Endothelial cell of umbilical vein (primary cell): ENCODE results near the gene RNF169.

Source experiments
- CTCF ChIP-seq, 2 donors: IDR thresholded peaks; 1 replicate in 1 of 2; 2 replicates in 1 of 2; pipeline ENCODE4 v1.5.1; 2011; ENCODE audit warnings: low read length in 2 of 2, mild to moderate bottlenecking in 2 of 2, moderate library complexity in 2 of 2, control low read depth in 1 of 2, inconsistent platforms in 1 of 2, low read depth in 1 of 2; ENCODE audit not compliant: insufficient read depth in 1 of 2; ENCODE audit errors: extremely low read depth in 1 of 2
- EZH2 ChIP-seq: IDR thresholded peaks from 2 replicates; pipeline ENCODE4 v1.6.1; 2012; ENCODE audit warnings: borderline replicate concordance, low read depth, mild to moderate bottlenecking, moderate library complexity, low read length, inconsistent platforms; ENCODE audit not compliant: severe bottlenecking
- GATA2 ChIP-seq: IDR thresholded peaks from 2 replicates; pipeline ENCODE4 v1.7.0; 2011; ENCODE audit warnings: low read depth, mild to moderate bottlenecking, moderate library complexity, mixed read lengths, low read length; ENCODE audit not compliant: insufficient read length, insufficient read depth
- MAX ChIP-seq: IDR thresholded peaks from 2 replicates; pipeline ENCODE4 v1.6.1; 2011; ENCODE audit not compliant: insufficient read depth, insufficient read length
- POLR2A ChIP-seq: IDR thresholded peaks from 2 replicates; pipeline ENCODE4 v1.6.1; 2012; ENCODE audit warnings: low read depth, mild to moderate bottlenecking, control low read depth, low read length
- POLR2AphosphoS5 ChIP-seq: IDR thresholded peaks from 2 replicates; pipeline ENCODE4 v1.6.1; 2012; ENCODE audit warnings: low read depth, mild to moderate bottlenecking, control low read depth, low read length, moderate library complexity; ENCODE audit not compliant: insufficient read depth

GRCh38 chr11:74709175-74709574 is 39.5 kb upstream of the RNF169 start:
- TF ChIP-seq CTCF (IDR thresholded peaks at IDR 0.05; ENCODE audit: extremely low read depth in 1 of 2, insufficient read depth in 1 of 2, low read depth in 1 of 2, low read length in 2 of 2): no peak
- TF ChIP-seq POLR2AphosphoS5: no peak
- TF ChIP-seq POLR2A: no peak
- TF ChIP-seq EZH2: no peak
- TF ChIP-seq MAX: no peak
- no peak for TF ChIP-seq GATA2
